COLO829 (cell line): ENCODE results near the gene LCE4A.
"Not testable (repeated sequence)": the region's sequence is repeated elsewhere in the genome, so short reads cannot be mapped to it uniquely, and the experiment has no call there.

Experiments
- DNase-seq: peaks from one replicate; pipeline ENCODE4 v3.0.0; 2012; ENCODE audit warnings: low spot score

The LCE4A gene

GRCh38 chr1:152707860-152708259, at the start of gene LCE4A:
Gene LCE4A (plus strand): TSS chr1:152708160. CDS start chr1:152709076, 916 bp downstream.
- no peak for DNase-seq

- no peak for DNase-seq
Observed at GRCh38 chr1:152658649-152659048, 49.3 kb upstream of the LCE4A start.

- DNase-seq, result no peak
Observed at GRCh38 chr1:152663098-152663497, 44.9 kb upstream of the LCE4A start, which contains the start of gene LCE2D. Gene LCE2D (plus strand): TSS chr1:152663380. CDS start chr1:152664106, 726 bp downstream.

- not testable (repeated sequence) for DNase-seq
Observed at GRCh38 chr1:152666171-152666570, 41.8 kb upstream of the LCE4A start.

GRCh38 chr1:152667648-152668047, 40.3 kb upstream of the LCE4A start:
- DNase-seq, result no peak

- no peak for DNase-seq
Observed at GRCh38 chr1:152673016-152673415, 34.9 kb upstream of the LCE4A start.

- not testable (repeated sequence) for DNase-seq
Observed at GRCh38 chr1:152674983-152675382, 33.0 kb upstream of the LCE4A start, which contains the start of gene LCE2C. Gene LCE2C (plus strand): TSS chr1:152675279. CDS start chr1:152676016, 737 bp downstream.

- no peak for DNase-seq
Observed at GRCh38 chr1:152679459-152679858, 28.5 kb upstream of the LCE4A start.

- no peak for DNase-seq
Observed at GRCh38 chr1:152681616-152682015, 26.3 kb upstream of the LCE4A start.

GRCh38 chr1:152683846-152684245, 24.1 kb upstream of the LCE4A start:
- DNase-seq, result no peak

GRCh38 chr1:152685823-152686222, 22.1 kb upstream of the LCE4A start, which contains the start of gene LCE2B:
Gene LCE2B (plus strand): TSS chr1:152686123. CDS start chr1:152686844, 721 bp downstream.
- not testable (repeated sequence) for DNase-seq

- no peak for DNase-seq
Observed at GRCh38 chr1:152697701-152698600, 10.0 kb upstream of the LCE4A start, which contains the start of gene LCE2A. Gene LCE2A (plus strand): TSS chr1:152698345. CDS start chr1:152698902, 557 bp downstream.

GRCh38 chr1:152699746-152700145, 8.2 kb upstream of the LCE4A start:
- no peak for DNase-seq

- no peak for DNase-seq
Observed at GRCh38 chr1:152718238-152718637, 10.3 kb downstream of the LCE4A start.

GRCh38 chr1:152725261-152725660, 17.3 kb downstream of the LCE4A start:
- DNase-seq, result no peak

GRCh38 chr1:152728986-152729385, 21.0 kb downstream of the LCE4A start:
- DNase-seq, result no peak

GRCh38 chr1:152735648-152736047, 27.7 kb downstream of the LCE4A start:
- DNase-seq, result no peak

GRCh38 chr1:152737997-152738396, 30.0 kb downstream of the LCE4A start:
- DNase-seq, result no peak

GRCh38 chr1:152739841-152740240, 31.9 kb downstream of the LCE4A start:
- peak; percentile 37 for DNase-seq

GRCh38 chr1:152741656-152742055, 33.7 kb downstream of the LCE4A start:
- no peak for DNase-seq

GRCh38 chr1:152743371-152744145, 35.6 kb downstream of the LCE4A start:
- no peak for DNase-seq

GRCh38 chr1:152745289-152745704, 37.3 kb downstream of the LCE4A start:
- DNase-seq, result no peak
